Naive thymus-derived CD4-positive, alpha-beta T cell (primary cell): ENCODE data around the gene IL1RN. TPM values are rescaled to one million over a fixed set of nuclear protein-coding genes. Genes with fewer than 3 reads are reported as not detected.

Source experiments
- ATAC-seq: fragments of 150-1000 bp; cut with Tn5 transposase; 2 replicates; pipeline ENCODE4 v1.10.0; 2021; ENCODE audit warnings: mild to moderate bottlenecking, moderate library complexity
- CTCF ChIA-PET: fragments of 350-600 bp; sonication (Branson Sonifier 250); formaldehyde crosslinking; loops from one replicate; lab custom pipeline; 2021; ENCODE audit warnings: antibody characterized with exemption; lab: Charles Lee
- POLR2A ChIA-PET: fragments of 350-600 bp; sonication (Branson Sonifier 250); formaldehyde crosslinking; loops from one replicate; lab custom pipeline; 2021; ENCODE audit warnings: antibody characterized with exemption, inconsistent platforms; lab: Charles Lee
- DNase-seq, 9 donors: peaks; one replicate each; pipeline versions ENCODE4 v3.0.0 to v3.0.0-alpha.2; 2020 to 2022; ENCODE audit warnings: mixed read lengths in 1 of 9
- H3K27ac ChIP-seq: one replicate; pipeline ENCODE4 v1.7.0; 2013; ENCODE audit warnings: mild to moderate bottlenecking, low read depth, low read length, moderate library complexity
- H3K27me3 ChIP-seq, 2 donors: one replicate each; pipeline ENCODE4 v1.7.0; 2013; ENCODE audit warnings: low read length in 2 of 2, mild to moderate bottlenecking in 2 of 2, moderate library complexity in 2 of 2; ENCODE audit not compliant: control insufficient read depth in 2 of 2, insufficient read depth in 2 of 2
- H3K36me3 ChIP-seq, 3 experiments: 1 replicate in 2 of 3; 2 replicates in 1 of 3; pipeline ENCODE4 v1.7.0; 2013; ENCODE audit warnings: low read length in 3 of 3, mild to moderate bottlenecking in 3 of 3, moderate library complexity in 1 of 3; ENCODE audit not compliant: insufficient read depth in 3 of 3, control insufficient read depth in 2 of 3
- H3K4me1 ChIP-seq, 2 donors: one replicate each; pipeline ENCODE4 v1.7.0; 2013; ENCODE audit warnings: low read length in 2 of 2, mild to moderate bottlenecking in 2 of 2, moderate library complexity in 1 of 2; ENCODE audit not compliant: control insufficient read depth in 2 of 2, insufficient read depth in 2 of 2
- H3K4me3 ChIP-seq: 2 replicates; pipeline ENCODE4 v1.7.0; 2013; ENCODE audit warnings: mild to moderate bottlenecking, low read length
- H3K9me3 ChIP-seq, 3 experiments: 1 replicate in 2 of 3; 2 replicates in 1 of 3; pipeline ENCODE4 v1.7.0; 2013; ENCODE audit warnings: low read length in 3 of 3; ENCODE audit not compliant: control insufficient read depth in 2 of 3
- H3K27ac Mint-ChIP-seq, 9 donors: one replicate each; pipeline ENCODE4 v1.8.0; 2020 to 2022; ENCODE audit warnings: mixed read lengths in 9 of 9, mild to moderate bottlenecking in 8 of 9, moderate library complexity in 5 of 9, inconsistent platforms in 2 of 9
- H3K27me3 Mint-ChIP-seq, 5 donors: one replicate each; pipeline ENCODE4 v1.8.0; 2021 to 2022; ENCODE audit warnings: mixed read lengths in 5 of 5, mild to moderate bottlenecking in 1 of 5
- H3K36me3 Mint-ChIP-seq, 5 donors: one replicate each; pipeline ENCODE4 v1.8.0; 2020 to 2022; ENCODE audit warnings: mixed read lengths in 5 of 5, mild to moderate bottlenecking in 3 of 5, inconsistent platforms in 1 of 5
- H3K4me1 Mint-ChIP-seq, 7 donors: one replicate each; pipeline ENCODE4 v1.8.0; 2020 to 2022; ENCODE audit warnings: mixed read lengths in 7 of 7, mild to moderate bottlenecking in 3 of 7, inconsistent platforms in 1 of 7
- H3K4me3 Mint-ChIP-seq, 10 donors: one replicate each; pipeline ENCODE4 v1.8.0; 2020 to 2022; ENCODE audit warnings: mild to moderate bottlenecking in 10 of 10, mixed read lengths in 10 of 10, moderate library complexity in 6 of 10, inconsistent platforms in 2 of 10
- H3K9me3 Mint-ChIP-seq, 11 donors: one replicate each; pipeline ENCODE4 v1.8.0; 2020 to 2022; ENCODE audit warnings: mixed read lengths in 11 of 11, mild to moderate bottlenecking in 4 of 11, inconsistent platforms in 1 of 11, moderate library complexity in 1 of 11
- intact Hi-C, 2 donors: fragments of 100-400 bp; cut with micrococcal nuclease; formaldehyde crosslinking; loops; one replicate each; pipeline ENCODE4 v1.15.1; 2023
- polyA plus RNA-seq, 2 donors: library from polyadenylated mRNA; unstranded; fragments of 300-500 nt; fragmentation: Illumina TruSeq; gene quantifications; one replicate each; pipeline ENCODE4 v1.2.3, GENCODE V29; 2021
- total RNA-seq, 6 experiments: library from RNA in 5 of 6; stranded (reverse) in 5 of 6; gene quantifications; 1 replicate in 5 of 6; 2 replicates in 1 of 6; pipeline ENCODE4 v1.2.3 and lab custom pipeline; 2021 to 2026

Gene IL1RN
- total and polyA plus RNA-seq, 7 experiments from 2014 or later = 1.7 to 14.3 (median 2.3) TPM; not detected in 2

GRCh38 chr2:113136828-113137775 is 9.7 kb downstream of the IL1RN start:
- Mint-ChIP-seq H3K27me3 (no peaks in the 10 kb centered on the region), H3K4me3 (no peak overlapping the region), H3K4me1 (peaks cover 17 to 38% (median 24%) of the 10 kb centered on the region in 7 donors), H3K27ac (peak overlapping the region in 5 of 9 donors; percentile 1 to 26 (median 2)), H3K9me3 (peaks cover 0 to 3% (median 0%) of the 10 kb centered on the region in 11 donors), H3K36me3 (no peaks in the 10 kb centered on the region)
- Histone ChIP-seq H3K27me3 (no peaks in the 10 kb centered on the region), H3K27ac (no peak overlapping the region), H3K36me3 (no peaks in the 10 kb centered on the region), H3K9me3 (no peaks in the 10 kb centered on the region), H3K4me1 (peaks cover 0 to 8% of the 10 kb centered on the region in 2 donors), H3K4me3 (no peak overlapping the region)
- DNase-seq = peak in 6 of 9 donors; percentile 24 to 60 (median 44)
- CTCF ChIA-PET = interaction anchor here (0.7 to 12.3 kb wide), 23 partner anchors 9 to 253 kb away, joined by 3 to 356 read pairs (median 6); partner anchors contain the start of gene PSD4
- intact Hi-C loops = loop anchor here (1.0 to 5.0 kb wide), 5 partner anchors 57 to 255 kb away; no protein-coding TSS in a partner anchor
- POLR2A ChIA-PET = interaction anchor here (0.8 to 3.7 kb wide), 9 partner anchors 20 to 114 kb away, joined by 3 to 28 read pairs (median 4); partner anchors contain the start of gene PSD4
- ATAC-seq = peak; percentile 60

- Histone ChIP-seq H3K4me1 (peaks cover 0 to 8% of the 10 kb centered on the region in 2 donors), H3K9me3 (no peaks in the 10 kb centered on the region), H3K27me3 (no peaks in the 10 kb centered on the region), H3K36me3 (no peaks in the 10 kb centered on the region), H3K27ac (no peak overlapping the region), H3K4me3 (no peak overlapping the region)
- Mint-ChIP-seq H3K9me3 (peaks cover 0 to 3% (median 0%) of the 10 kb centered on the region in 11 donors), H3K4me1 (peaks cover 17 to 38% (median 24%) of the 10 kb centered on the region in 7 donors), H3K27ac (peak overlapping the region in 2 of 9 donors; percentile 62 to 81), H3K4me3 (no peak overlapping the region), H3K36me3 (no peaks in the 10 kb centered on the region), H3K27me3 (no peaks in the 10 kb centered on the region)
- intact Hi-C loops = loop anchor here (1.0 to 5.0 kb wide), 12 partner anchors 18 to 254 kb away; partner anchors contain the start of gene PSD4 (in 2 of the 2)
- DNase-seq = no peak
- CTCF ChIA-PET = interaction anchor here (0.8 to 12.3 kb wide), 29 partner anchors 9 to 252 kb away, joined by 3 to 356 read pairs (median 5); partner anchors contain the start of gene PSD4
- ATAC-seq = no peak
- POLR2A ChIA-PET = interaction anchor here (1.0 to 3.7 kb wide), 9 partner anchors 21 to 114 kb away, joined by 3 to 28 read pairs (median 6); partner anchors contain the start of gene PSD4
Measured at GRCh38 chr2:113137827-113138226, 10.4 kb downstream of the IL1RN start.

- H3K27ac ChIP-seq = peak overlapping the region; percentile 54
- H3K4me1 ChIP-seq = peaks cover 0 to 8% of the 10 kb centered on the region in 2 donors
- no peaks in the 10 kb centered on the region for H3K27me3 Mint-ChIP-seq
- CTCF ChIA-PET = interaction anchor here (0.8 to 12.3 kb wide), 33 partner anchors 9 to 251 kb away, joined by 3 to 356 read pairs (median 4); partner anchors contain the start of gene PSD4
- H3K9me3 ChIP-seq = no peaks in the 10 kb centered on the region
- peak overlapping the region; percentile 37 to 81 (median 64) for H3K4me3 Mint-ChIP-seq
- peak; percentile 89 for ATAC-seq
- H3K27ac Mint-ChIP-seq = peak overlapping the region in 8 of 9 donors; percentile 36 to 87 (median 68)
- peaks cover 0 to 1% (median 0%) of the 10 kb centered on the region in 11 donors for H3K9me3 Mint-ChIP-seq
- H3K36me3 Mint-ChIP-seq = no peaks in the 10 kb centered on the region
- no peaks in the 10 kb centered on the region for H3K36me3 ChIP-seq
- intact Hi-C loops = loop anchor here (1.0 to 5.0 kb wide), 11 partner anchors 18 to 254 kb away; partner anchors contain the start of gene PSD4 (in 2 of the 2)
- peak overlapping the region; percentile 10 for H3K4me3 ChIP-seq
- no peaks in the 10 kb centered on the region for H3K27me3 ChIP-seq
- POLR2A ChIA-PET = interaction anchor here (0.6 to 3.7 kb wide), 11 partner anchors 18 to 231 kb away, joined by 3 to 28 read pairs (median 4); partner anchors contain the start of gene PSD4
- peaks cover 17 to 32% (median 23%) of the 10 kb centered on the region in 7 donors for H3K4me1 Mint-ChIP-seq
- peak in 7 of 9 donors; percentile 67 to 82 (median 79) for DNase-seq
Measured at GRCh38 chr2:113138428-113139322, 11.3 kb downstream of the IL1RN start.

GRCh38 chr2:113141451-113141850 is 14.1 kb downstream of the IL1RN start:
- no peaks in the 10 kb centered on the region for H3K27me3 ChIP-seq
- no peak for ATAC-seq
- H3K36me3 ChIP-seq = no peaks in the 10 kb centered on the region
- peaks cover 0 to 5% (median 0%) of the 10 kb centered on the region in 11 donors for H3K9me3 Mint-ChIP-seq
- H3K27ac ChIP-seq = no peak overlapping the region
- H3K27ac Mint-ChIP-seq = no peak overlapping the region
- H3K4me1 ChIP-seq = peaks cover 0 to 8% of the 10 kb centered on the region in 2 donors
- peaks cover 16 to 27% (median 23%) of the 10 kb centered on the region in 7 donors for H3K4me1 Mint-ChIP-seq
- H3K36me3 Mint-ChIP-seq = no peaks in the 10 kb centered on the region
- no peak for DNase-seq
- ChIA-PET CTCF (interaction anchor here (1.2 to 12.3 kb wide), 6 partner anchors 18 to 57 kb away, joined by 3 to 356 read pairs (median 4); no protein-coding TSS in a partner anchor), POLR2A (interaction anchor here (1.0 to 1.8 kb wide), 2 partner anchors 15 to 21 kb away, joined by 3 to 7 read pairs; no protein-coding TSS in a partner anchor)
- H3K9me3 ChIP-seq = no peaks in the 10 kb centered on the region
- no peak overlapping the region for H3K4me3 ChIP-seq
- intact Hi-C loops = no loop called here
- H3K4me3 Mint-ChIP-seq = no peak overlapping the region
- H3K27me3 Mint-ChIP-seq = peaks cover 0 to 21% (median 0%) of the 10 kb centered on the region in 5 donors

GRCh38 chr2:113142290-113142689 is 14.9 kb downstream of the IL1RN start:
- Histone ChIP-seq H3K9me3 (no peaks in the 10 kb centered on the region), H3K36me3 (no peaks in the 10 kb centered on the region), H3K27ac (no peak overlapping the region), H3K27me3 (no peaks in the 10 kb centered on the region), H3K4me1 (peaks cover 0 to 8% of the 10 kb centered on the region in 2 donors), H3K4me3 (no peak overlapping the region)
- H3K4me3 Mint-ChIP-seq = no peak overlapping the region
- no peaks in the 10 kb centered on the region for H3K36me3 Mint-ChIP-seq
- intact Hi-C loops = no loop called here
- ATAC-seq (no peak), DNase-seq (no peak)
- ChIA-PET POLR2A (interaction anchor here (1.0 to 3.6 kb wide), 3 partner anchors 14 to 31 kb away, joined by 3 to 20 read pairs (median 7); partner anchors contain the start of gene PSD4), CTCF (interaction anchor here (0.7 to 12.3 kb wide), 5 partner anchors 11 to 56 kb away, joined by 3 to 356 read pairs (median 4); no protein-coding TSS in a partner anchor)
- peaks cover 9 to 21% (median 18%) of the 10 kb centered on the region in 7 donors for H3K4me1 Mint-ChIP-seq
- peaks cover 0 to 22% (median 0%) of the 10 kb centered on the region in 5 donors for H3K27me3 Mint-ChIP-seq
- H3K27ac Mint-ChIP-seq = peak overlapping the region in 1 of 9 donors; percentile 48
- H3K9me3 Mint-ChIP-seq = peaks cover 0 to 5% (median 0%) of the 10 kb centered on the region in 11 donors
